ENCODE results near the gene FBLN5. TPM values are rescaled to one million over a fixed set of nuclear protein-coding genes. Genes with fewer than 3 reads are reported as not detected.

Gene FBLN5
- total RNA-seq, 1 donor from 2014 or later = 98.7 TPM

DNA sequence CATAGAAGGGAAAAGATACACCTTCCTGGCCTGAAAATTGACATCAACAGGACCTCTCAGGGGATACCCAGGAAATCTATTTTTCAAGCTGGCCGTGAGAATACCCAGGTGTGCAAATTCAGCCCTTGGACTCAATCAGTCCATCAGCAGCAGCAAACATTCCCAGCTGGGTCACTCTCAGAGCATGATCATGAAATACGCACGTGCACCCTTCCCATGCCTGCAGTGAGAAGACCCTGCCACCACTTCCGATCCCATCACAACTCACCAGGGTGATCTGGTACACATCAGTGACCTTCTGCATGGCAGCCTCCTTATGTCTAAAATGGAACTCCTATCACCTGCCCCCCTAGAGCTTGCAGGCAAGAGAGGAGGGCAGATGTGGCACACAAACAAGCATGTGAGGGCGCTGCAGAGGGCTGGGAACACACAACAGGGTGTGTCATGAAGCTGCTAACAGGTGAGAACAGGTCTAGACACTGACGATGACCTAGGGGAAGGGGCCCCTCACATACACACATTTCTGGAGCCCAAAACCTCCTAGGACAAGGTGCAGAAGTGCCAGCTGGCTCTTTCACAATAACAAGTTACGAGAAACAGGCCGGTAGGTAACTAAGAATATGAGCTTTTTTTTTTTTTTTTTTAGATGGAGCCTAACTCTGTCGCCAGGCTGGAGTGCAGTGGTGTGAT is 42.4 kb downstream of the FBLN5 start:
- Mint-ChIP-seq H3K4me1 (ENCODE audit: unreplicated experiment) (peaks cover 14% of the 10 kb centered on the region), H3K27me3 (ENCODE audit: unreplicated experiment) (no peaks in the 10 kb centered on the region), H3K27ac (ENCODE audit: unreplicated experiment) (no peak overlapping the region), H3K4me3 (ENCODE audit: unreplicated experiment) (no peak overlapping the region), H3K9me3 (ENCODE audit: unreplicated experiment) (no peaks in the 10 kb centered on the region), H3K36me3 (ENCODE audit: unreplicated experiment) (no peaks in the 10 kb centered on the region)
- no peak for DNase-seq (ENCODE audit: extremely low spot score, unreplicated experiment)
- TF ChIP-seq, protein P1, sequence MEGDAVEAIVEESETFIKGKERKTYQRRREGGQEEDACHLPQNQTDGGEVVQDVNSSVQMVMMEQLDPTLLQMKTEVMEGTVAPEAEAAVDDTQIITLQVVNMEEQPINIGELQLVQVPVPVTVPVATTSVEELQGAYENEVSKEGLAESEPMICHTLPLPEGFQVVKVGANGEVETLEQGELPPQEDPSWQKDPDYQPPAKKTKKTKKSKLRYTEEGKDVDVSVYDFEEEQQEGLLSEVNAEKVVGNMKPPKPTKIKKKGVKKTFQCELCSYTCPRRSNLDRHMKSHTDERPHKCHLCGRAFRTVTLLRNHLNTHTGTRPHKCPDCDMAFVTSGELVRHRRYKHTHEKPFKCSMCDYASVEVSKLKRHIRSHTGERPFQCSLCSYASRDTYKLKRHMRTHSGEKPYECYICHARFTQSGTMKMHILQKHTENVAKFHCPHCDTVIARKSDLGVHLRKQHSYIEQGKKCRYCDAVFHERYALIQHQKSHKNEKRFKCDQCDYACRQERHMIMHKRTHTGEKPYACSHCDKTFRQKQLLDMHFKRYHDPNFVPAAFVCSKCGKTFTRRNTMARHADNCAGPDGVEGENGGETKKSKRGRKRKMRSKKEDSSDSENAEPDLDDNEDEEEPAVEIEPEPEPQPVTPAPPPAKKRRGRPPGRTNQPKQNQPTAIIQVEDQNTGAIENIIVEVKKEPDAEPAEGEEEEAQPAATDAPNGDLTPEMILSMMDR (IDR thresholded peaks at IDR 0.05) = no peak

DNA sequence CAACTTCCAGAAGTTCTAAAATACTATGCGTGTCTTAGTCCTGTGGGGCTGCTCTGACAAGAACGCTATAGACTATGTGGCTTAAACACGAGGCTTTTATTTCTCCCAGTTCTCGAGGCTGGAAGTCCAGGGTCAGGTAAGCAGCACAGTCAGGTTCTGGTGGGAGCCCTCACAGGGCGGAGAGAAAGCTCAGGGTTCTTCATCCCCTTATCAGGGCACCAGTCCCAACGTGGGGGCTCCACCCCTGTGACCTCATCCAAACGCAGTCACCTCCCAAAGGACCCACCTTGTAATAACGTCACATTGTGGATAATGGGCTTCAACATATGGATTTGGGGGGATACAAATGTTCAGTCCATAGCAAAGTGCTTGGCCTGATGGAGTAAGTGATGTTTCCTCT is 43.0 kb downstream of the FBLN5 start:
- Mint-ChIP-seq H3K27ac (ENCODE audit: unreplicated experiment) (no peak overlapping the region), H3K4me3 (ENCODE audit: unreplicated experiment) (no peak overlapping the region), H3K27me3 (ENCODE audit: unreplicated experiment) (no peaks in the 10 kb centered on the region), H3K36me3 (ENCODE audit: unreplicated experiment) (no peaks in the 10 kb centered on the region), H3K9me3 (ENCODE audit: unreplicated experiment) (no peaks in the 10 kb centered on the region), H3K4me1 (ENCODE audit: unreplicated experiment) (peaks cover 20% of the 10 kb centered on the region)
- TF ChIP-seq, protein P1 (IDR thresholded peaks at IDR 0.05) = no peak
- no peak for DNase-seq (ENCODE audit: extremely low spot score, unreplicated experiment)

DNA sequence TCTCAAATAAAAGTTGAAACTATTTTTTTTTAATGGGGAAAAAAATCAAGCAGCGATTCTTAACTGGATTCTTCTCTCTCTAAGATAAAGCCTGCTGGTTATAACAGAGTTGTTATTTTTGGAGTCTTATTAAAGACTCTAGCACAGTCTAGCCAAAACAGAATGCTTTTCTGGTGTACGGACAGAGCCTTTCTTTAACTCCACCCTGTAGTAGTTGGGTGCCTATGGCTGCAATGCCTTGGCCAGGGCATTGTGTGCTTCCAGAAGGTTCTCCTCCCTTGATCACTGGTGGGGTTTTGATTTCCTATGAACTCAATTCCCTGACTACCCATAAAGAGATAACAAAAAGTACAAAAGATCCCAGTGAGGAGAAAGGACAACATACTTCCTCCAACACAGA is 44.4 kb downstream of the FBLN5 start:
- Mint-ChIP-seq H3K27me3 (ENCODE audit: unreplicated experiment) (no peaks in the 10 kb centered on the region), H3K4me1 (ENCODE audit: unreplicated experiment) (peaks cover 31% of the 10 kb centered on the region), H3K27ac (ENCODE audit: unreplicated experiment) (no peak overlapping the region), H3K36me3 (ENCODE audit: unreplicated experiment) (no peaks in the 10 kb centered on the region), H3K9me3 (ENCODE audit: unreplicated experiment) (no peaks in the 10 kb centered on the region), H3K4me3 (ENCODE audit: unreplicated experiment) (no peak overlapping the region)
- no peak for DNase-seq (ENCODE audit: extremely low spot score, unreplicated experiment)
- TF ChIP-seq, protein P1 (IDR thresholded peaks at IDR 0.05) = no peak

DNA sequence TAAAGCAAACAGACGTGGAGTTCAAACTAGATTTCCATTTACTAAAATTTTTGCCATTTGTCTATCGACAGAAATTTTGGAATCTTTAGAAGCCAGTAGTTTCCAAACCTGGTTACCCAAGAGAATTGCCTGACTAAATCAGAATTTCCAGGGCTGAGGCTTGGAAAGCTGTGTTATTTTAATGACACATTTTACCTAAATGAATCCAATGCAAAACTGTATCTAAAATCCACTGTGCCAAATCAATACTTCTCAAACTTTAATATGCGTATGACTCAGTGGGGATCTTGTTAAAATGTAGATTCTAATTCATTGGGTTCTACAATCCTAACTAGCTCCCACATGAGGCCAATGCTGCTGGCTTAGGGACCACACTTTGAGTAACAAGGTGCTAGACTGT is 45.2 kb downstream of the FBLN5 start:
- Mint-ChIP-seq H3K4me3 (ENCODE audit: unreplicated experiment) (no peak overlapping the region), H3K4me1 (ENCODE audit: unreplicated experiment) (peaks cover 37% of the 10 kb centered on the region), H3K9me3 (ENCODE audit: unreplicated experiment) (no peaks in the 10 kb centered on the region), H3K36me3 (ENCODE audit: unreplicated experiment) (no peaks in the 10 kb centered on the region), H3K27me3 (ENCODE audit: unreplicated experiment) (no peaks in the 10 kb centered on the region), H3K27ac (ENCODE audit: unreplicated experiment) (no peak overlapping the region)
- TF ChIP-seq, protein P1 (IDR thresholded peaks at IDR 0.05) = no peak
- no peak for DNase-seq (ENCODE audit: extremely low spot score, unreplicated experiment)

DNA sequence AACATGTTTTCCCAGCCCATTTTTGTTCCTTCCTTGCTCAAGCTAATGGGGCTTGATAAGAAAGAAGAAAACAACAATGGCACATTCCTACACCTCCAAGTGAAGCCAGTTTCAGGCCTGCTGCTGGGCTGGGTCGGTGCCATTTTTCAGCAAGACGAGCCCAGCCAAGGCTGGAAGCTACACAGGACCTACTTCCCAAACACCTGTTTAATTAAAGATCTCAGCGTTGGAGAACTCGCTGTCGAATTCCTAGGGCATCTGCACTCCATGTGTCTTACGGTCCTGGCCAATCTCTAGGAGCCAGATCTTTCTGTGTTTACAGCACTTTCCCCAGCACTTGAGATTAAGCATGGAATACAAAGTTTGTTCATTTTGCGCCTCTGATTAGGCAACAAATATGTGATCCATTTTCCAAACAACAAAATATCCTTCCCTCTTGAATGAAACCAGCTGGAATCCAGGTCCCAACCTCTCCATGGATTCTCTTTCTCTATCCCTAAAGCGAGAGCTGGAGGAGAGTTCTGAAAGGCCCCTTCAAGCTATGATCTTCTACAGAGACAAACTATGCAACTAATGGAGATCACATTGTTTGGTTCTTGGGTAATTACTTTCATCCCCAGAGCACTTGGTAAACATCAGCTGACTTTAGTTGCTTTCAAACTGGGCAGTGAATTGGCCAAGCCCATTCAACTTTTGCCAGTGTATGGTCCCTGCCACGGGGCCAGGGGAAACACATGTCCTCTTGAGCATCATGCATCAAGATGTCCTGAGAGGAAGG is 45.9 kb downstream of the FBLN5 start:
- H3K4me1 Mint-ChIP-seq (ENCODE audit: unreplicated experiment) = peaks cover 44% of the 10 kb centered on the region
- H3K27ac Mint-ChIP-seq (ENCODE audit: unreplicated experiment) = no peak overlapping the region
- H3K4me3 Mint-ChIP-seq (ENCODE audit: unreplicated experiment) = no peak overlapping the region
- TF ChIP-seq, protein P1 (IDR thresholded peaks at IDR 0.05) = no peak
- DNase-seq (ENCODE audit: extremely low spot score, unreplicated experiment) = no peak
- H3K27me3 Mint-ChIP-seq (ENCODE audit: unreplicated experiment) = no peaks in the 10 kb centered on the region
- no peaks in the 10 kb centered on the region for H3K36me3 Mint-ChIP-seq (ENCODE audit: unreplicated experiment)
- H3K9me3 Mint-ChIP-seq (ENCODE audit: unreplicated experiment) = no peaks in the 10 kb centered on the region
